ENCODE results near the gene GMDS.

The GMDS gene

GRCh38 chr6:2086326-2086965 lies 159.0 kb downstream of the GMDS start:
- no peak for DNase-seq
- Histone ChIP-seq H3K27me3 (no peaks in the 10 kb centered on the region), H3K9me3 (no peaks in the 10 kb centered on the region), H3K4me3 (ENCODE audit: low read depth, low read length) (no peak overlapping the region), H3K4me1 (no peaks in the 10 kb centered on the region), H3K36me3 (no peaks in the 10 kb centered on the region)
- TF ChIP-seq, protein P1, sequence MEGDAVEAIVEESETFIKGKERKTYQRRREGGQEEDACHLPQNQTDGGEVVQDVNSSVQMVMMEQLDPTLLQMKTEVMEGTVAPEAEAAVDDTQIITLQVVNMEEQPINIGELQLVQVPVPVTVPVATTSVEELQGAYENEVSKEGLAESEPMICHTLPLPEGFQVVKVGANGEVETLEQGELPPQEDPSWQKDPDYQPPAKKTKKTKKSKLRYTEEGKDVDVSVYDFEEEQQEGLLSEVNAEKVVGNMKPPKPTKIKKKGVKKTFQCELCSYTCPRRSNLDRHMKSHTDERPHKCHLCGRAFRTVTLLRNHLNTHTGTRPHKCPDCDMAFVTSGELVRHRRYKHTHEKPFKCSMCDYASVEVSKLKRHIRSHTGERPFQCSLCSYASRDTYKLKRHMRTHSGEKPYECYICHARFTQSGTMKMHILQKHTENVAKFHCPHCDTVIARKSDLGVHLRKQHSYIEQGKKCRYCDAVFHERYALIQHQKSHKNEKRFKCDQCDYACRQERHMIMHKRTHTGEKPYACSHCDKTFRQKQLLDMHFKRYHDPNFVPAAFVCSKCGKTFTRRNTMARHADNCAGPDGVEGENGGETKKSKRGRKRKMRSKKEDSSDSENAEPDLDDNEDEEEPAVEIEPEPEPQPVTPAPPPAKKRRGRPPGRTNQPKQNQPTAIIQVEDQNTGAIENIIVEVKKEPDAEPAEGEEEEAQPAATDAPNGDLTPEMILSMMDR (IDR thresholded peaks at IDR 0.05; ENCODE audit: low read depth, low read length), result no peak

GRCh38 chr6:2085657-2086056 lies 159.7 kb downstream of the GMDS start:
- Histone ChIP-seq H3K27me3 (no peaks in the 10 kb centered on the region), H3K36me3 (no peaks in the 10 kb centered on the region), H3K4me1 (no peaks in the 10 kb centered on the region), H3K4me3 (ENCODE audit: low read depth, low read length) (no peak overlapping the region), H3K9me3 (no peaks in the 10 kb centered on the region)
- TF ChIP-seq, protein P1 (IDR thresholded peaks at IDR 0.05; ENCODE audit: low read depth, low read length), result no peak
- DNase-seq, result no peak

DNA sequence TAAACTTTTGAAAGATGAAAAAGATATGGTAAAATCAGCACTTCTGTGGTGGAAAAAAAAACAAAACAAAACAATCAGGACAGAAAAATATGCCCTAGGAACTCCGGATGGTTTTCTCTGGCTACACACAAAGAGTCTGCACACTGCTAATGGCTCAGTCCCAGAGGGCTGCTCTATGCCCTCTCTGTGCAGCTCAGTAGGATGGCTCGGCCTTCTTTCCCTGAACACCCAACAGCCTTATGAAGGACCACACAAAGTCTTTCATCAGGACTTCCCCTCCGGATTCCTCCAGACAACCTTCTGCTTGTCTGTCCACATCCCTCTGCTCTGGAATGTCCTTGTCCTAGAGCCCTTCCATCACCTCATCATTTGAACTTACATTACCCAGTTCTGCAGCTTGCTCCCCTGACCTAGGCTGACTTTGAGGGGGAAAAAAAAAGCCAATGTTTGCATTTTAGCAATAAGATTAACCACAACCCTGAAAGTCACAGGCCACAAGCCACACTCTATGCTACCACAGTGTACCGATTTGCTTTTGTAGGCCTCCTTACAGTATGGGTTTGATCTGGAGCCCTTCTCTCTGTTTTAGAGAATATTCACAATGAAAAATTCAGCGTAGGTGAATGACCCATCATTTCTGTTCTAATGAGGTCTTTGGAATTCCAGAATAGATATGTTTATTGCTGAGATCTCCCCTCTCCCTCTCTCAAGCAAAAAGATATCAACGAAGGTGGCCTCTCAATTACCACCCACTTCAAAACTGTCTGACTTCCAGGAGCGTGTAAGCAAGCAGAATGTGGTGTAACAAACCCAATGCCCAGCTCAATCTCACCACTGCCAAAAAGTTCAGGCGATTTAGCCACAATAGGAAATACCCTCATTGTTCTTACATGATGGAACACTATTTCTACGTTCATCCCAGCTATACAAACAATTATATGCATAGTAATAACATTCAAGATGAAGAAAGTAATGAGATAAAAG lies 164.0 kb downstream of the GMDS start:
- H3K4me3 ChIP-seq (ENCODE audit: low read depth, low read length), result no peak overlapping the region
- no peak for DNase-seq
- TF ChIP-seq, protein P1 (IDR thresholded peaks at IDR 0.05; ENCODE audit: low read depth, low read length), result no peak
- H3K36me3 ChIP-seq, result no peaks in the 10 kb centered on the region
- no peaks in the 10 kb centered on the region for H3K27me3 ChIP-seq
- no peaks in the 10 kb centered on the region for H3K4me1 ChIP-seq
- H3K9me3 ChIP-seq, result no peaks in the 10 kb centered on the region

- no peaks in the 10 kb centered on the region for H3K4me1 ChIP-seq
- H3K27me3 ChIP-seq, result no peaks in the 10 kb centered on the region
- H3K36me3 ChIP-seq, result no peaks in the 10 kb centered on the region
- TF ChIP-seq, protein P1 (IDR thresholded peaks at IDR 0.05; ENCODE audit: low read depth, low read length), result no peak
- H3K4me3 ChIP-seq (ENCODE audit: low read depth, low read length), result no peak overlapping the region
- H3K9me3 ChIP-seq, result no peaks in the 10 kb centered on the region
- no peak for DNase-seq
Observed at GRCh38 chr6:2078888-2079287, 166.5 kb downstream of the GMDS start.

DNA sequence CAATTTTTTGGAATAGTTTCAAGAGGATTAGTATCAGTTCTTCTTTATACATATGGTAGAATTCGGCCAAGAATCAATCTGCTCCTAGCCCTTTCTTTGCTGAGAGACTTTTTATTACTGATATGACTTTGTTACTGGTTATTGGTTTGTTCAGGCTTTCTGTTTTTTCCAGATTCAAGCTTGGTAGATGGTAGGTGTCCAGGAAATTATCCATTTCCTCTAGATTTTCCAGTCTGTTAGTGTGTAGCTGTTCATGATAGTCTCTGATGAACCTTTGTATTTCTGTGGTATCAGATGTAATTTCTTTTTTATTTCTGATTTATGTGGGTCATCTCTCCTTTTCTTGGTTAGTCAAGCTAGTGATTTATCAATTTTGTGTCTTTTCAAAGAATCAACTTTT lies 167.6 kb downstream of the GMDS start:
- DNase-seq, result no peak

More for the DNA sequence above, 167.6 kb downstream of the GMDS start:
- H3K4me1 ChIP-seq, result no peaks in the 10 kb centered on the region
- H3K9me3 ChIP-seq, result no peaks in the 10 kb centered on the region
- TF ChIP-seq, protein P1 (IDR thresholded peaks at IDR 0.05; ENCODE audit: low read depth, low read length), result no peak
- no peaks in the 10 kb centered on the region for H3K27me3 ChIP-seq
- no peaks in the 10 kb centered on the region for H3K36me3 ChIP-seq
- no peak overlapping the region for H3K4me3 ChIP-seq (ENCODE audit: low read depth, low read length)
